EL (cell line): ENCODE data around the gene BTG2.
A peak's percentile ranks its signal among the peaks of the same experiment; 100 is the strongest.
"Not testable (repeated sequence)": the region's sequence is repeated elsewhere in the genome, so short reads cannot be mapped to it uniquely, and the experiment has no call there.

Source experiments
- DNase-seq: peaks from one replicate; pipeline ENCODE4 v3.0.0-alpha.2; 2016

Gene BTG2

GRCh38 chr1:203304919-203305808 is at the start of gene BTG2:
BTG2 (plus strand) TSS chr1:203305519; CDS start chr1:203305607, 88 bp downstream.
- DNase-seq, result peak; percentile 91

- not testable (repeated sequence) for DNase-seq
These were observed 48.7 kb upstream of the BTG2 start for GRCh38 chr1:203256636-203257035.

GRCh38 chr1:203263496-203263895 is 41.8 kb upstream of the BTG2 start:
- no peak for DNase-seq

- DNase-seq, result no peak
These were observed 41.2 kb upstream of the BTG2 start for GRCh38 chr1:203264052-203264501.

- no peak for DNase-seq
These were observed 39.8 kb upstream of the BTG2 start for GRCh38 chr1:203265541-203265940.

GRCh38 chr1:203266140-203266539 is 39.2 kb upstream of the BTG2 start:
- DNase-seq, result not testable (repeated sequence)

- DNase-seq, result peak; percentile 85
These were observed 37.9 kb upstream of the BTG2 start for GRCh38 chr1:203267347-203267846.

GRCh38 chr1:203267912-203268311 is 37.4 kb upstream of the BTG2 start:
- DNase-seq, result no peak

GRCh38 chr1:203268901-203269653 is 36.2 kb upstream of the BTG2 start:
- peak; percentile 68 for DNase-seq

- DNase-seq, result no peak
These were observed 35.7 kb upstream of the BTG2 start for GRCh38 chr1:203269654-203270020.

GRCh38 chr1:203270448-203270847 is 34.9 kb upstream of the BTG2 start:
- DNase-seq, result no peak

- DNase-seq, result peak; percentile 62
These were observed 34.1 kb upstream of the BTG2 start for GRCh38 chr1:203271018-203271743.

- no peak for DNase-seq
These were observed 33.2 kb upstream of the BTG2 start for GRCh38 chr1:203271962-203272632.

GRCh38 chr1:203272633-203273205 is 32.6 kb upstream of the BTG2 start:
- no peak for DNase-seq

- DNase-seq, result peak; percentile 74
These were observed 32.0 kb upstream of the BTG2 start for GRCh38 chr1:203273206-203273868.

- no peak for DNase-seq
These were observed 31.3 kb upstream of the BTG2 start for GRCh38 chr1:203273869-203274602.

GRCh38 chr1:203274603-203275381 is 30.5 kb upstream of the BTG2 start:
- no peak for DNase-seq

- no peak for DNase-seq
These were observed 29.6 kb upstream of the BTG2 start for GRCh38 chr1:203275656-203276272.

GRCh38 chr1:203276408-203276807 is 28.9 kb upstream of the BTG2 start:
- DNase-seq, result no peak
